Tibial artery (tissue), 4 donors: Measurements from ENCODE around the gene CIDEB.

Experiments used
- DNase-seq, 2 donors: peaks; one replicate each; pipeline ENCODE4 v3.0.0-alpha.2; 2019
- H3K27ac ChIP-seq, 2 donors: fragments of 200-600 bp; sonication (generic) in 1 of 2; 1 replicate in 1 of 2; 2 replicates in 1 of 2; pipeline ENCODE4 v1.5.1; 2018 to 2019; ENCODE audit warnings: mild to moderate bottlenecking in 1 of 2
- H3K27me3 ChIP-seq, 2 donors: fragments of 200-600 bp; sonication (generic) in 1 of 2; one replicate each; pipeline versions ENCODE4 v1.5.1 to v1.6.0; 2016 to 2019
- H3K36me3 ChIP-seq, 3 donors: fragments of 200-600 bp; sonication (generic) in 2 of 3; one replicate each; pipeline ENCODE4 v1.5.1; 2016 to 2019; ENCODE audit warnings: mild to moderate bottlenecking in 2 of 3
- H3K4me1 ChIP-seq, 4 donors: fragments of 200-600 bp; sonication (generic) in 2 of 4; 1 replicate in 3 of 4; 2 replicates in 1 of 4; pipeline ENCODE4 v1.5.1; 2016 to 2019
- H3K4me3 ChIP-seq, 2 donors: fragments of 200-600 bp; sonication (generic) in 1 of 2; 1 replicate in 1 of 2; 2 replicates in 1 of 2; pipeline ENCODE4 v1.5.1; 2018 to 2019; ENCODE audit warnings: mild to moderate bottlenecking in 2 of 2
- H3K9me3 ChIP-seq, 3 donors: fragments of 200-600 bp; sonication (generic) in 1 of 3; one replicate each; pipeline ENCODE4 v1.5.1; 2016 to 2019
- intact Hi-C: fragments of 100-400 bp; cut with DNase I; formaldehyde crosslinking; loops from one replicate; pipeline ENCODE4 v1.15.0; 2023; ENCODE audit warnings: low total_unique reads
- TF ChIP-seq, protein P1 (sequence below), 2 experiments: fragments of 200-600 bp in 1 of 2; fragments of 450-650 bp in 1 of 2; IDR thresholded peaks; one replicate each; pipeline ENCODE4 v1.5.1; 2017 to 2019; ENCODE audit warnings: antibody characterized with exemption in 2 of 2, mild to moderate bottlenecking in 1 of 2, moderate library complexity in 1 of 2

CIDEB gene

DNA sequence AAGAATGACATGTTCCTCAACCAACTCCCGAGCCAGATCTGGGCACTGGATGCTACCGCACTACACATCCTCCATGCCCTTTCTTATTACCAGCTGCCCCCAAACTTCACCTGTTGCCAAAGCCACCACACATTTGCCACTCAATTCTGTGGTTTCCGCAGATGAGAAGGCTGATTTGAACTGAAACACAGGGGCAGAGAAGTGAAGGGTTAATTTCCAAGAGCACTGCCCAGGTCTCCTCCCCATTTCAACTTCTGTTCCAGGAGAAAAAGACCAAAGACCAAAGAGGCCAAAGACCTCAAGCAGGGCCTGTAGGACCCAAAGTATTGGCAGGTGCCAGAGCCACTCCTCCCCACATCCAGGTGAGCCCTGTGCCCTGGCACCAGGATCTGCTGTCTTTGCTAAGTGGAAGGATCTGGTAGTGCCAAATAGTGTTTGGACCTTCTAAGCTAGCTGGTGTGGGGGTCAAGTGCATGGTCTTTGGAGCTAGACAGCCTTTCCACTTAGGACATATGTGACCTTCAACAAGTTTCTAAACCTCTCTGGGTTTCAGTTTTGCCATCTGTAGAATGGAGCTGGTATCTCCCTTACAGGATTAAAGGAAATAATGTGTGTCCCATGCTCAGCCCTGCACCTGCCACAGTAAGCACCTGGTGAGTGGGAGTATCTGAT is 16.2 kb downstream of the CIDEB start:
- no peak overlapping the region for H3K4me3 ChIP-seq
- TF ChIP-seq, protein P1, sequence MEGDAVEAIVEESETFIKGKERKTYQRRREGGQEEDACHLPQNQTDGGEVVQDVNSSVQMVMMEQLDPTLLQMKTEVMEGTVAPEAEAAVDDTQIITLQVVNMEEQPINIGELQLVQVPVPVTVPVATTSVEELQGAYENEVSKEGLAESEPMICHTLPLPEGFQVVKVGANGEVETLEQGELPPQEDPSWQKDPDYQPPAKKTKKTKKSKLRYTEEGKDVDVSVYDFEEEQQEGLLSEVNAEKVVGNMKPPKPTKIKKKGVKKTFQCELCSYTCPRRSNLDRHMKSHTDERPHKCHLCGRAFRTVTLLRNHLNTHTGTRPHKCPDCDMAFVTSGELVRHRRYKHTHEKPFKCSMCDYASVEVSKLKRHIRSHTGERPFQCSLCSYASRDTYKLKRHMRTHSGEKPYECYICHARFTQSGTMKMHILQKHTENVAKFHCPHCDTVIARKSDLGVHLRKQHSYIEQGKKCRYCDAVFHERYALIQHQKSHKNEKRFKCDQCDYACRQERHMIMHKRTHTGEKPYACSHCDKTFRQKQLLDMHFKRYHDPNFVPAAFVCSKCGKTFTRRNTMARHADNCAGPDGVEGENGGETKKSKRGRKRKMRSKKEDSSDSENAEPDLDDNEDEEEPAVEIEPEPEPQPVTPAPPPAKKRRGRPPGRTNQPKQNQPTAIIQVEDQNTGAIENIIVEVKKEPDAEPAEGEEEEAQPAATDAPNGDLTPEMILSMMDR (IDR thresholded peaks at IDR 0.05): no peak
- no peaks in the 10 kb centered on the region for H3K4me1 ChIP-seq
- H3K27me3 ChIP-seq: no peaks in the 10 kb centered on the region
- intact Hi-C loops: no loop called here
- DNase-seq: no peak
- no peaks in the 10 kb centered on the region for H3K9me3 ChIP-seq
- peaks cover 41 to 61% (median 51%) of the 10 kb centered on the region in 3 donors for H3K36me3 ChIP-seq
- no peak overlapping the region for H3K27ac ChIP-seq

DNA sequence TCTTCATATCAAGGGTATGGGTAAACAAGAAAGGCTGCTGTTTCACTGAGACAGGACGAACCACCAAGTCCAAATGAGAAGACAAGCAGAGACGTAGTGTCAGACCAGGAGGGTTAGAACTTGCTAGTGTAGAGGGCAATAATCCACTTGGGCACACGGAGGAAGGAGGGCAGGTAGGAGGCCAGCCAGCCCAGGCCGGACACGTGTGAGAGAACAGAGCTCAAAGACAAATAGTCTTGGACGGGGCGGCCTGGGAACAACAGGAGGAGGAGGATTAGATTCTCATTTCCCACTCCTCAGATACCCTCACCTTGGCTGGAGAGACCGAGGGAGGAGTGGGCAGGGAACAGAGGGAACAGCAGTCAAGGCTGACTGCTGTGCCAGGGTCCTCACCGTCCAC is 17.0 kb downstream of the CIDEB start:
- Histone ChIP-seq H3K4me1 (no peaks in the 10 kb centered on the region), H3K27me3 (no peaks in the 10 kb centered on the region), H3K36me3 (peaks cover 34 to 52% (median 43%) of the 10 kb centered on the region in 3 donors), H3K27ac (no peak overlapping the region), H3K4me3 (no peak overlapping the region), H3K9me3 (no peaks in the 10 kb centered on the region)
- no peak for DNase-seq
- intact Hi-C loops: no loop called here
- TF ChIP-seq, protein P1 (IDR thresholded peaks at IDR 0.05): no peak

DNA sequence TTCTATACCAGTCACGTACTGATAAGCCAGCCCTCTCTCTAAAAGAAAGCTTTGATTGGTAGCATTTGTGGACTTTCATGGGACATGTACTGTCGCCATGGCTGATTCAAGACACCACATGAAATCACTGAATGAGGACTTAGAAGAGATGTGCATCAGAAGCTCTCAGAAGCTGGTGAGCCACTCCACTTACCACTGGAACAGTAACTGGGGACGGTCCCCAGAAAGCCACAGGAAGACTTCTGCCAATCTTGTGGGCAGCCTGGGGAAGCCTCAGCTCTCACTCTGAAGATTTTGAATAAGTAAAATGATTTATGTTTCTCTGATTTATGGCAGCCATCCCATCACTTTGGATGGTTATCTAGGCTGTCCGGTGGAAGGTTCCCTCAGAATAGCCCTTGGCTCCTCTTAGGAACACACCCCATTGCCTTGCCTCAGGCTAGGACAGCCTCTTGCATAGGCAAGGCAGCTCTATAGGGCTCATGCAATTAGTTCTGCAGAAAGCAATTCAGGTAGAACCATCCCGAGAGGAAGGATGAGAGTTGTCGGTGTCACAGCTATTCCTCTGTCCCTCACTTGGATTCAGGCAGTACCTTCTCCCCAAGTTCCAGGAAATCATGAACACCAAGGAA is 18.0 kb downstream of the CIDEB start:
- DNase-seq: no peak
- intact Hi-C loops: no loop called here
- Histone ChIP-seq H3K36me3 (peaks cover 29 to 43% (median 38%) of the 10 kb centered on the region in 3 donors), H3K27me3 (no peaks in the 10 kb centered on the region), H3K4me3 (no peak overlapping the region), H3K4me1 (no peaks in the 10 kb centered on the region), H3K9me3 (no peaks in the 10 kb centered on the region), H3K27ac (no peak overlapping the region)
- TF ChIP-seq, protein P1 (IDR thresholded peaks at IDR 0.05): no peak

DNA sequence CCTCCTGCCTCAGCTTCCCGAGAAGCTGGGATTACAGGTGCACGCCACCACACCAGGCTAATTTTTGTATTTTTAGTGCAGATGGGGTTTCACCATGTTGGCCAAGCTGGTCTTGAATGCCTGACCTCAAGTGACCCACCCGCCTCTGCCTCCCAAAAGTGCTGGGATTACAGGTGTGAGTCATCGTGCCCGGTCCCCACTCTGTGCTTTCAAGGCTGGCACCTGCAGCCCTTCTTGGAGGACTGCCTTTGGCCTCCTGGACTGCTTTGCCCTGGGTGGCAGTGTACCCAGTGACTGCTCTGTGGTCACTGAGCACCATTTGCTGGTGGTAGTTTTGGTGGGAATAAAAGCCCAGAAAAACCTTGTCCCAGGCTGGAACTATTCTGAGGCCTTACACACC is 20.8 kb downstream of the CIDEB start:
- TF ChIP-seq, protein P1 (IDR thresholded peaks at IDR 0.05): no peak
- intact Hi-C loops: no loop called here
- H3K4me3 ChIP-seq: no peak overlapping the region
- H3K4me1 ChIP-seq: no peaks in the 10 kb centered on the region
- no peak overlapping the region for H3K27ac ChIP-seq
- H3K9me3 ChIP-seq: no peaks in the 10 kb centered on the region
- no peaks in the 10 kb centered on the region for H3K27me3 ChIP-seq
- peaks cover 15 to 30% (median 28%) of the 10 kb centered on the region in 3 donors for H3K36me3 ChIP-seq
- no peak for DNase-seq

DNA sequence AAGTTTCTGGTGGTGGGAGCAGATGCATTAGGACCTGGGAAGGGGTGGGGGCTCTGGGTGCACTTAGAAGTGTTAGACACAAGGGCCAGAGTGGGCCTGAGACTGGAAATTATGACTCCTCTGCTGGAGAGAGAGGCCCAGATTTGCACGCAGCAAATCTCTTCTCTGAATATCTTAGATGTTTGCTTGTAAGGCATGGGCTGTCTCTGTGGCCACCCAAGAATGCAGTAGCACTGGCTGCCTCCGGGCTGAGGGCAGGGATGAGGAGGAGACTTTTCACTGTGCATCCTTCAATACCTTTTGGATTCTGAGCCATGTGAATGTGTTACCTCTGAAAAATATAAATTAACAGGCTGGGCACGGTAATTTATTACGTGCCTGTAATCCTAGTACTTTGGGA is 22.4 kb downstream of the CIDEB start:
- no peaks in the 10 kb centered on the region for H3K9me3 ChIP-seq
- no peaks in the 10 kb centered on the region for H3K27me3 ChIP-seq
- TF ChIP-seq, protein P1 (IDR thresholded peaks at IDR 0.05): no peak
- intact Hi-C loops: no loop called here
- DNase-seq: no peak
- H3K36me3 ChIP-seq: peaks cover 0 to 13% (median 12%) of the 10 kb centered on the region in 3 donors
- H3K4me1 ChIP-seq: no peaks in the 10 kb centered on the region
- H3K4me3 ChIP-seq: no peak overlapping the region
- no peak overlapping the region for H3K27ac ChIP-seq
